H1 (cell line): ENCODE results near the gene CSF1. TPM values are rescaled to one million over a fixed set of nuclear protein-coding genes. Genes with fewer than 3 reads are reported as not detected.
A peak's percentile ranks its signal among the peaks of the same experiment; 100 is the strongest.

Experiments used
- CTCF ChIA-PET: fragments of 300-600 bp; sonication (Branson Sonifier 250); formaldehyde crosslinking; loops from one replicate; lab custom pipeline; 2021; ENCODE audit not compliant: partially characterized antibody; lab: Charles Lee
- POLR2A ChIA-PET: fragments of 300-600 bp; sonication (Branson Sonifier 250); formaldehyde crosslinking; loops from one replicate; lab custom pipeline; 2021; ENCODE audit warnings: inconsistent platforms; ENCODE audit not compliant: partially characterized antibody; lab: Charles Lee
- DNase-seq, 2 experiments: peaks; one replicate each; pipeline versions ENCODE4 v3.0.0 to v3.0.0-alpha.2; 2010 to 2022; ENCODE audit warnings: low spot score in 2 of 2, low read depth in 1 of 2, mixed read lengths in 1 of 2
- FAIRE-seq: peaks from 2 replicates; lab custom pipeline; 2011; peaks lifted over from hg19 to GRCh38; lab: Jason Lieb, UNC
- H2AFZ ChIP-seq: 2 replicates; pipeline ENCODE4 v1.8.1; 2012; ENCODE audit warnings: low read length, inconsistent platforms
- H2AK5ac ChIP-seq: 2 replicates; pipeline ENCODE4 v1.6.1; 2013; ENCODE audit warnings: low read depth, low read length
- H2BK120ac ChIP-seq: replicated peaks from 2 replicates; pipeline ENCODE3; 2013; ENCODE audit warnings: low read depth, low read length, inconsistent platforms
- H2BK12ac ChIP-seq: 2 replicates; pipeline ENCODE4 v1.6.1; 2013; ENCODE audit warnings: low read depth, low read length
- H2BK15ac ChIP-seq: 2 replicates; pipeline ENCODE4 v1.6.1; 2013; ENCODE audit warnings: low read length
- H2BK20ac ChIP-seq: 2 replicates; pipeline ENCODE4 v1.6.1; 2013; ENCODE audit warnings: low read length
- H2BK5ac ChIP-seq: 2 replicates; pipeline ENCODE4 v1.6.1; 2013; ENCODE audit warnings: low read depth, low read length
- H3K14ac ChIP-seq: 2 replicates; pipeline ENCODE4 v1.6.1; 2013; ENCODE audit warnings: inconsistent platforms; ENCODE audit not compliant: insufficient read length
- H3K18ac ChIP-seq: 2 replicates; pipeline ENCODE4 v1.6.1; 2013; ENCODE audit warnings: low read length; ENCODE audit errors: extremely low read depth
- H3K23ac ChIP-seq: 2 replicates; pipeline ENCODE4 v1.6.1; 2013; ENCODE audit warnings: inconsistent platforms; ENCODE audit not compliant: insufficient read length
- H3K23me2 ChIP-seq: 2 replicates; pipeline ENCODE4 v1.6.1; 2013; ENCODE audit warnings: low read depth, low read length
- H3K27ac ChIP-seq: 2 replicates; pipeline ENCODE4 v1.6.1; 2011; ENCODE audit warnings: low read depth, low read length, inconsistent platforms
- H3K27me3 ChIP-seq, 4 experiments: replicated peaks in 1 of 4; 1 replicate in 1 of 4; 2 replicates in 3 of 4; pipeline versions ENCODE4 v1.6.1 to v1.8.1; 2011 to 2013; ENCODE audit warnings: low read length in 3 of 4, mild to moderate bottlenecking in 3 of 4, inconsistent platforms in 2 of 4, mixed read lengths in 2 of 4, moderate library complexity in 1 of 4; ENCODE audit not compliant: control insufficient read depth in 3 of 4, insufficient read depth in 3 of 4; ENCODE audit errors: extremely low read depth in 1 of 4
- H3K36me3 ChIP-seq, 4 experiments: 2 replicates each; pipeline versions ENCODE4 v1.6.1 to v1.8.1; 2011 to 2013; ENCODE audit warnings: mild to moderate bottlenecking in 4 of 4, low read length in 3 of 4, moderate library complexity in 2 of 4, control low read depth in 1 of 4, inconsistent platforms in 1 of 4; ENCODE audit not compliant: insufficient read depth in 4 of 4, control insufficient read depth in 2 of 4
- H3K4ac ChIP-seq: replicated peaks from 2 replicates; pipeline ENCODE3; 2013; ENCODE audit warnings: low read length, low read depth, mixed read lengths, inconsistent platforms; ENCODE audit not compliant: insufficient read length
- H3K4me1 ChIP-seq, 4 experiments: replicated peaks in 1 of 4; 1 replicate in 1 of 4; 2 replicates in 3 of 4; pipeline versions ENCODE4 v1.6.1 to v1.8.1; 2011 to 2013; ENCODE audit warnings: low read length in 3 of 4, inconsistent platforms in 2 of 4, mixed read lengths in 1 of 4; ENCODE audit not compliant: insufficient read depth in 4 of 4, control insufficient read depth in 3 of 4
- H3K4me2 ChIP-seq, 2 experiments: 2 replicates each; pipeline versions ENCODE4 v1.6.1 to v1.8.1; 2011 to 2013; ENCODE audit warnings: low read depth in 2 of 2, low read length in 2 of 2, control low read depth in 1 of 2, inconsistent platforms in 1 of 2, mild to moderate bottlenecking in 1 of 2; ENCODE audit not compliant: insufficient read depth in 1 of 2
- H3K4me3 ChIP-seq, 4 experiments: fragments of 200-600, 300-600 bp in 1 of 4; sonication (generic), shearing (Covaris generic), sonication (Bioruptor Twin) in 1 of 4; 2 replicates each; pipeline versions ENCODE4 v1.5.1 to v1.8.1; 2011 to 2016; ENCODE audit warnings: low read length in 4 of 4, low read depth in 3 of 4, control low read depth in 2 of 4, inconsistent platforms in 2 of 4, mild to moderate bottlenecking in 2 of 4, mixed read lengths in 1 of 4, moderate library complexity in 1 of 4; ENCODE audit not compliant: insufficient read depth in 2 of 4; ENCODE audit errors: extremely low read depth in 1 of 4
- H3K56ac ChIP-seq: replicated peaks from 2 replicates; pipeline ENCODE3; 2013; ENCODE audit warnings: low read depth, mild to moderate bottlenecking, mixed read lengths, low read length, inconsistent platforms; ENCODE audit not compliant: insufficient read length
- H3K79me1 ChIP-seq: 2 replicates; pipeline ENCODE4 v1.6.1; 2013; ENCODE audit warnings: low read depth, low read length, control low read depth
- H3K79me2 ChIP-seq, 2 experiments: 2 replicates each; pipeline versions ENCODE4 v1.6.1 to v1.8.1; 2012 to 2013; ENCODE audit warnings: low read length in 2 of 2, mild to moderate bottlenecking in 2 of 2, inconsistent platforms in 1 of 2; ENCODE audit not compliant: insufficient read depth in 2 of 2, control insufficient read depth in 1 of 2
- H3K9ac ChIP-seq, 4 experiments: replicated peaks in 1 of 4; 1 replicate in 1 of 4; 2 replicates in 3 of 4; pipeline versions ENCODE4 v1.6.1 to v1.8.1; 2011 to 2013; ENCODE audit warnings: low read depth in 3 of 4, low read length in 3 of 4, control low read depth in 2 of 4, mild to moderate bottlenecking in 2 of 4, moderate library complexity in 2 of 4, inconsistent platforms in 1 of 4; ENCODE audit errors: extremely low read depth in 1 of 4
- H3K9me3 ChIP-seq, 2 experiments: 2 replicates each; pipeline versions ENCODE4 v1.6.1 to v1.8.1; 2012 to 2013; ENCODE audit warnings: mild to moderate bottlenecking in 2 of 2, moderate library complexity in 2 of 2, control low read depth in 1 of 2, inconsistent platforms in 1 of 2, low read depth in 1 of 2, low read length in 1 of 2, mixed read lengths in 1 of 2; ENCODE audit not compliant: insufficient read depth in 2 of 2
- H4K20me1 ChIP-seq, 2 experiments: replicated peaks in 1 of 2; 2 replicates each; pipeline versions ENCODE3 to v1.8.1; 2011 to 2013; ENCODE audit warnings: inconsistent platforms in 2 of 2, low read length in 2 of 2, mild to moderate bottlenecking in 1 of 2; ENCODE audit not compliant: insufficient read depth in 2 of 2, control insufficient read depth in 1 of 2
- H4K5ac ChIP-seq: 2 replicates; pipeline ENCODE4 v1.6.1; 2013; ENCODE audit warnings: low read length, low read depth, mixed read lengths, inconsistent platforms; ENCODE audit not compliant: insufficient read length
- H4K8ac ChIP-seq: 2 replicates; pipeline ENCODE4 v1.8.0; 2013; ENCODE audit warnings: mild to moderate bottlenecking, moderate library complexity, low read length, inconsistent platforms; ENCODE audit not compliant: insufficient read depth; ENCODE audit errors: extremely low read depth
- H4K91ac ChIP-seq: replicated peaks from 2 replicates; pipeline ENCODE3; 2013; ENCODE audit warnings: low read length, mixed read lengths, inconsistent platforms; ENCODE audit not compliant: insufficient read length
- RAD21 ChIP-seq, 2 experiments: IDR thresholded peaks in 1 of 2; conservative IDR thresholded peaks in 1 of 2; 2 replicates each; pipeline ENCODE4 v1.6.1; 2011; ENCODE audit warnings: low read depth in 2 of 2, low read length in 2 of 2, improper control_type of control experiment in 1 of 2, inconsistent platforms in 1 of 2, mild to moderate bottlenecking in 1 of 2, moderate library complexity in 1 of 2
- ZNF274 ChIP-seq: IDR thresholded peaks from 2 replicates; pipeline ENCODE4 v1.7.0; 2012; ENCODE audit warnings: low read length, borderline replicate concordance; ENCODE audit errors: extremely low read depth
- WGBS, 2 experiments: shearing (Covaris generic) in 1 of 2; methylation state at CpG; one replicate each; pipeline versions ENCODE4 v1.1.6 to v1.1.7; 2013 to 2015; ENCODE audit warnings: low lambda C conversion rate in 2 of 2, mixed read lengths in 2 of 2, inconsistent platforms in 1 of 2, low coverage in 1 of 2, missing lambda C conversion rate in 1 of 2; ENCODE audit not compliant: insufficient replicate concordance in 2 of 2, insufficient coverage in 1 of 2, insufficient read length in 1 of 2; ENCODE audit errors: extremely low coverage in 1 of 2, missing lambda C conversion rate in 1 of 2; 5-methylcytosine and 5-hydroxymethylcytosine counted together
- polyA plus RNA-seq, 7 experiments: library from polyadenylated mRNA; depleted of rRNA in 3 of 7; stranded (reverse) in 5 of 7; unstranded in 2 of 7; fragments of >200 nt in 5 of 7; fragments of 200-250 nt in 2 of 7; gene quantifications; 1 replicate in 5 of 7; 2 replicates in 1 of 7; 4 replicates in 1 of 7; pipeline versions ENCODE4 v1.2.1 to v1.2.3, GENCODE V29; 2011 to 2013; ENCODE audit warnings: missing spikeins in 2 of 7, mixed read lengths in 2 of 7
- total RNA-seq: library from RNA; stranded (reverse); fragmentation: NEBNext Ultra II Directional; extraction: Animal tissue kit (Norgen Biotek cat#: 25700); gene quantifications from 2 replicates; pipeline ENCODE4 v1.2.1, GENCODE V29; 2021

The CSF1 gene
- total and polyA plus RNA-seq, 2 of the 8 experiments (the other 6 are each of a cell fraction or from before 2014, with no cell fraction given), result 3.3 to 5.4 TPM

- Histone ChIP-seq H4K8ac (peak overlapping the region; percentile 86; the same call in 1 of the 2 replicates), H2BK12ac (peak overlapping the region; percentile 84; the same call in 1 of the 2 replicates), H3K4me1 (peaks cover 4 to 9% (median 5%) of the 10 kb centered on the region in 4 experiments; a peak in 6 of 7 replicates), H4K20me1 (no peaks in the 10 kb centered on the region), H3K4ac (peak overlapping the region; percentile 44), H4K91ac (peak overlapping the region; percentile 80), H3K18ac (peak overlapping the region; percentile 48; the same call in 1 of the 2 replicates), H3K79me2 (no peaks in the 10 kb centered on the region), H3K56ac (no peak overlapping the region), H3K9ac (no peak overlapping the region), H3K23ac (no peak overlapping the region), H2AK5ac (0 out of 2 replicates have a peak overlapping the region, but pooled peaks have one; percentile 5), H3K27me3 (no peaks in the 10 kb centered on the region), H2BK120ac (no peak overlapping the region), H2BK15ac (peak overlapping the region; percentile 72), H3K4me3 (no peak overlapping the region), H3K14ac (no peak overlapping the region), H2AFZ (no peak overlapping the region), H3K79me1 (no peaks in the 10 kb centered on the region), H3K23me2 (no peaks in the 10 kb centered on the region), H4K5ac (no peak overlapping the region), H3K27ac (no peak overlapping the region), H2BK5ac (peak overlapping the region; percentile 71; the same call in 1 of the 2 replicates), H3K36me3 (no peaks in the 10 kb centered on the region)
- CTCF ChIA-PET, result interaction anchor here (0.6 to 20.1 kb wide), 12 partner anchors 8 to 186 kb away, joined by 3 to 333 read pairs (median 4); partner anchors contain the start of genes AHCYL1 and CSF1
- 73% methylated on average over 9 of the region's 9 CpGs; no CpG with 5 or more reads in 1 of the 2 experiments for WGBS, 2 experiments
- POLR2A ChIA-PET, result interaction anchor here (1.7 kb wide), 1 partner anchor 54 kb away, joined by 6 read pairs; the partner anchor contains the start of gene AHCYL1
- no peak for DNase-seq
- TF ChIP-seq ZNF274 (no peak), RAD21 (IDR thresholded peaks at IDR 0.05 in 1 of 2, conservative IDR thresholded peaks at IDR 0.05 in 1 of 2; ENCODE audit: low read depth in 2 of 2, low read length in 2 of 2) (peak in 1 of 2 experiments; percentile 2; a peak in 1 of 4 replicates)
- TF ChIP-seq, all 59 proteins: peak for 1
- H3K4me2 ChIP-seq, result peak overlapping the region in 1 of 2 experiments; percentile 29; a peak in 2 of 4 replicates
- FAIRE-seq, result no peak
- H2BK20ac ChIP-seq, result 0 out of 2 replicates have a peak overlapping the region, but pooled peaks have one; percentile 90
- no peaks in the 10 kb centered on the region for H3K9me3 ChIP-seq
These were observed 19.8 kb downstream of the CSF1 start for GRCh38 chr1:109930252-109930993.
